ENCODE data around the gene TRAPPC11. TPM values are rescaled to one million over a fixed set of nuclear protein-coding genes. Genes with fewer than 3 reads are reported as not detected.

The TRAPPC11 gene
- total and polyA plus RNA-seq, 9 donors, result 21.2 to 52.7 (median 40.5) TPM

DNA sequence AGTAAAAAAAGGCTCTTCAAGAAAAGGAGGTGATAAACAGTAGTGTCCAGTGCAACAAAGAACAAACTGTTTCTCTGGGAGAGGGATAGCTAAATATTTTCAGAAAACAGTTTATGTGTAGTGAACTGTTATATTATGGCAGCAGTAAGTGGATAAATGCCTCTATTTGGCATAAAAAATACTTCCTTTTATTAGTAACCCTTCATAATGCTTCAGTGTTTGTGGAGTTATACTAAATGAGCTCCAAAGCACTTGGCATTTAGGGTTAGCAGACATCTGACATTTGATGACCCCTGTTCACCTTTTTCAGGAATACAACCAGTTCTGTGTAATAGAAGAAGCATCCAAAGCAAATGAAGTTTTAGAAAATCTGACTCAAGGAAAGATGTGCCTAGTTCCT lies 31.9 kb downstream of the TRAPPC11 start:
- H3K36me3 ChIP-seq, result no peaks in the 10 kb centered on the region
- H3K27ac ChIP-seq, result no peak overlapping the region
- intact Hi-C loops (cut with DNase I), result no loop called here
- no peaks in the 10 kb centered on the region for H3K4me1 ChIP-seq (ENCODE audit: insufficient read depth)
- TF ChIP-seq POLR2A (IDR thresholded peaks at IDR 0.05) (no peak), EP300 (IDR thresholded peaks at IDR 0.05) (no peak)
- TF ChIP-seq, protein P1, sequence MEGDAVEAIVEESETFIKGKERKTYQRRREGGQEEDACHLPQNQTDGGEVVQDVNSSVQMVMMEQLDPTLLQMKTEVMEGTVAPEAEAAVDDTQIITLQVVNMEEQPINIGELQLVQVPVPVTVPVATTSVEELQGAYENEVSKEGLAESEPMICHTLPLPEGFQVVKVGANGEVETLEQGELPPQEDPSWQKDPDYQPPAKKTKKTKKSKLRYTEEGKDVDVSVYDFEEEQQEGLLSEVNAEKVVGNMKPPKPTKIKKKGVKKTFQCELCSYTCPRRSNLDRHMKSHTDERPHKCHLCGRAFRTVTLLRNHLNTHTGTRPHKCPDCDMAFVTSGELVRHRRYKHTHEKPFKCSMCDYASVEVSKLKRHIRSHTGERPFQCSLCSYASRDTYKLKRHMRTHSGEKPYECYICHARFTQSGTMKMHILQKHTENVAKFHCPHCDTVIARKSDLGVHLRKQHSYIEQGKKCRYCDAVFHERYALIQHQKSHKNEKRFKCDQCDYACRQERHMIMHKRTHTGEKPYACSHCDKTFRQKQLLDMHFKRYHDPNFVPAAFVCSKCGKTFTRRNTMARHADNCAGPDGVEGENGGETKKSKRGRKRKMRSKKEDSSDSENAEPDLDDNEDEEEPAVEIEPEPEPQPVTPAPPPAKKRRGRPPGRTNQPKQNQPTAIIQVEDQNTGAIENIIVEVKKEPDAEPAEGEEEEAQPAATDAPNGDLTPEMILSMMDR (IDR thresholded peaks at IDR 0.05), result no peak
- no peak overlapping the region for H3K4me3 ChIP-seq
- no peaks in the 10 kb centered on the region for H3K9me3 ChIP-seq
- H3K27me3 ChIP-seq, result no peaks in the 10 kb centered on the region
- DNase-seq, result no peak

DNA sequence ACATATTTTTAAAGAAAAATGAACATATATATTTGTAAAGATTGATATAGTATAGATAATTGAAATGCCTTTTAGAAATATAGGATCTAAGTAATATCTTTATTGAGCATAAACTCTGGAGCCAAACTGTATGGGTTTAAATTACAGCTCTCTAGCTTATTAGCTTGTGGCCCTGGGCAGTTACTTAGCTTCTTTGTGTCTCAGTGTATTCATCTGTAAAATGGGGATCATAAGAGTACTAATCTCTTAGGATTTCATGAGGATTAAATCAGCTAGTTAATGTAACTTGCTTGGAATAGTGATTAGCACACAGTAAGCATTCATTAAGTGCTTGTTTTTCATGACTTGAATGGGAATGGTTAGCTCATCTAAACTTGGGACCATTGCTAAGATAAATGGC lies 32.8 kb downstream of the TRAPPC11 start:
- H3K27me3 ChIP-seq, result no peaks in the 10 kb centered on the region
- no peaks in the 10 kb centered on the region for H3K36me3 ChIP-seq
- H3K4me3 ChIP-seq, result no peak overlapping the region
- H3K27ac ChIP-seq, result no peak overlapping the region
- H3K9me3 ChIP-seq, result no peaks in the 10 kb centered on the region
- intact Hi-C loops (cut with DNase I), result no loop called here
- DNase-seq, result no peak
- TF ChIP-seq, protein P1 (IDR thresholded peaks at IDR 0.05), result no peak
- no peak for TF ChIP-seq EP300 (IDR thresholded peaks at IDR 0.05)
- no peak for TF ChIP-seq POLR2A (IDR thresholded peaks at IDR 0.05)
- no peaks in the 10 kb centered on the region for H3K4me1 ChIP-seq (ENCODE audit: insufficient read depth)

DNA sequence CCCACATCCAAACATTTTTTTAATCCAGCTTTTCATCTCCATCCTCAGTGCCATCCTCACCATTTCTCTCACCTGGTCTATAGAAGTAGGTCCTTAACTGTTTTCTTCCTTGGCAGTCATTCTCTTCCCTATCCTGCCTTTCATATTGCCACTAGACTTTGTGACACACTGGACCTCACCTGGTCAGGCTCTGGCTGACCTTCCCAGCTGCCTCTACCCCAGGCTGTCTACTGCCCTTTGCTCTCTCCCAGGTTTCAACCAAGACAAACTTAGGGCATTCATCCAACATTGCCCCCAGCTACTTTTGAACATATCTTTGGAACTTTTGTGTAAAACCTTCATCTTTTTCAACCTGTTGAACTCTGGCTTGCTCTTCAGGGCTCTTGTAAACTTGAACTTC lies 39.8 kb downstream of the TRAPPC11 start:
- no peaks in the 10 kb centered on the region for H3K4me1 ChIP-seq (ENCODE audit: insufficient read depth)
- TF ChIP-seq EP300 (IDR thresholded peaks at IDR 0.05) (no peak), POLR2A (IDR thresholded peaks at IDR 0.05) (no peak)
- TF ChIP-seq, protein P1 (IDR thresholded peaks at IDR 0.05), result no peak
- no peak for DNase-seq
- H3K36me3 ChIP-seq, result no peaks in the 10 kb centered on the region
- no peaks in the 10 kb centered on the region for H3K27me3 ChIP-seq
- intact Hi-C loops (cut with DNase I), result no loop called here
- H3K27ac ChIP-seq, result no peak overlapping the region
- H3K4me3 ChIP-seq, result no peak overlapping the region
- peaks cover 0 to 4% of the 10 kb centered on the region in 2 donors for H3K9me3 ChIP-seq

DNA sequence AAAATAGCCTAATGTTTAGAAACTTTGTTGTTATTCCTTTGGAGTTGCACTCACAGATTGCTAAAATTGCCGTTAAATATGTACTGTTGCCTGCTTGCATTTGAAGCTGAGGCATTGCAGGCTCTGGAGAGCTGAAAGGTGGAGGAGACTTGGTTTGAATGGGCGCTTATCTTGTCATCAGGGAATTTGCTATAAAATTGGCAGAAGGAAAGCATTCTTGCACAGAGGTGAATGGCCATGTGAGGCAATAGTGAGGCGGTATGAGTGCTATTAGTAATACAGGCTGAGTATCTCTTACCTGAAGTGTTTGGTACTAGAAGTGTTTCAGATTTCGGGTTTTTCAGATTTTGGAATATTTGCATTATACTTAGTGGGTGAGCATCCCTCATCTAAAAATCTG lies 41.3 kb downstream of the TRAPPC11 start:
- DNase-seq, result no peak
- Histone ChIP-seq H3K4me1 (ENCODE audit: insufficient read depth) (no peaks in the 10 kb centered on the region), H3K36me3 (no peaks in the 10 kb centered on the region), H3K27me3 (no peaks in the 10 kb centered on the region), H3K27ac (no peak overlapping the region), H3K4me3 (no peak overlapping the region), H3K9me3 (peaks cover 0 to 4% of the 10 kb centered on the region in 2 donors)
- WGBS, 3 donors, result 95 to 99% (median 98%) methylated on average over 4 of the region's 4 CpGs
- TF ChIP-seq EP300 (IDR thresholded peaks at IDR 0.05), result no peak
- no peak for TF ChIP-seq POLR2A (IDR thresholded peaks at IDR 0.05)
- TF ChIP-seq, protein P1 (IDR thresholded peaks at IDR 0.05), result no peak
- intact Hi-C loops (cut with DNase I), result no loop called here

DNA sequence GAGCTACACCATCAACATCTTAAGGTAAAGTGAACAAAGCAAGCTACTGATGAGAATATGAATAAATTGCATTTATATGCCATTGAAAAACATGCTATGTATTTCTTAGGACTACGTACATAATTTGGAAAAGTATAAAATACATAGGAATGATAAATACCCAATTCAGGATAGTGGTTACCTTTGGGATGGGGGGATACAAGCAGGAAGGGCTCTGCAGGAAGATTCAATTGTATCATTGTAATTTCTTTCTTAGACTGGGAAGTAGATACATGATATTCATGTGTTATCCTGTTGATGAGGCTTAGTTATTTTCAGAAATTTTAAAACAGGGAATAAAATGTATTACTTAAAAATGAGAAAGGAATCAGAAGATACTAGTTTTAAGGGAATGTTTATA lies 43.4 kb downstream of the TRAPPC11 start:
- TF ChIP-seq POLR2A (IDR thresholded peaks at IDR 0.05) (no peak), EP300 (IDR thresholded peaks at IDR 0.05) (no peak)
- TF ChIP-seq, protein P1 (IDR thresholded peaks at IDR 0.05), result no peak
- intact Hi-C loops (cut with DNase I), result no loop called here
- WGBS, 3 donors, result 46 to 97% (median 69%) methylated on average over 1 of the region's 1 CpG
- Histone ChIP-seq H3K36me3 (no peaks in the 10 kb centered on the region), H3K9me3 (peaks cover 0 to 4% of the 10 kb centered on the region in 2 donors), H3K4me1 (ENCODE audit: insufficient read depth) (no peaks in the 10 kb centered on the region), H3K27ac (no peak overlapping the region), H3K27me3 (no peaks in the 10 kb centered on the region), H3K4me3 (no peak overlapping the region)
- DNase-seq, result no peak
